IMR-90 (cell line): ENCODE measurements around the gene CLCC1. TPM values are rescaled to one million over a fixed set of nuclear protein-coding genes. Genes with fewer than 3 reads are reported as not detected.
A peak's percentile ranks its signal among the peaks of the same experiment; 100 is the strongest.

Experiments used
- ATAC-seq: fragments of 200-7000 bp; cut with Tn5 transposase; 2 replicates; pipeline ENCODE4 v1.9.1; 2020; ENCODE audit warnings: low read depth, mild to moderate bottlenecking, moderate library complexity
- BruUV-seq: library from RNA; stranded (reverse); fragments of 400-500 nt; replicated peaks from 2 replicates; lab custom pipeline; 2021; lab: Mats Ljungman, UMichigan
- CTCF ChIA-PET: fragments of 300-600 bp; formaldehyde crosslinking; extraction: SDS; loops from one replicate; lab custom pipeline; 2021; ENCODE audit warnings: antibody characterized with exemption; lab: Yijun Ruan, JAX
- POLR2A ChIA-PET: fragments of 300-600 bp; sonication (Branson Sonifier 250); formaldehyde crosslinking; loops from one replicate; lab custom pipeline; 2022; ENCODE audit warnings: antibody characterized with exemption; ENCODE audit not compliant: unreplicated experiment; lab: Charles Lee
- DNase-seq: peaks from one replicate; pipeline ENCODE4 v3.0.0; 2013
- H2AFZ ChIP-seq: replicated peaks from 2 replicates; pipeline ENCODE3; 2013; ENCODE audit warnings: low read length, mild to moderate bottlenecking; ENCODE audit not compliant: poor library complexity
- H2AK5ac ChIP-seq: 2 replicates; pipeline ENCODE4 v1.6.1; 2013; ENCODE audit warnings: low read depth, low read length, inconsistent platforms
- H2AK9ac ChIP-seq: replicated peaks from 2 replicates; pipeline ENCODE3; 2013; ENCODE audit warnings: mild to moderate bottlenecking, low read depth, low read length, moderate library complexity; ENCODE audit not compliant: poor library complexity
- H2BK120ac ChIP-seq: 2 replicates; pipeline ENCODE4 v1.6.1; 2013; ENCODE audit warnings: low read depth, low read length, inconsistent platforms
- H2BK15ac ChIP-seq: 3 replicates; pipeline ENCODE4 v1.6.1; 2013; ENCODE audit warnings: low read depth, low read length, inconsistent platforms
- H2BK20ac ChIP-seq: 2 replicates; pipeline ENCODE4 v1.6.1; 2013; ENCODE audit warnings: low read depth, mild to moderate bottlenecking, inconsistent platforms, low read length, moderate library complexity
- H2BK5ac ChIP-seq: 2 replicates; pipeline ENCODE4 v1.6.1; 2013; ENCODE audit warnings: mild to moderate bottlenecking, low read depth, low read length, inconsistent platforms; ENCODE audit not compliant: poor library complexity, severe bottlenecking
- H3K14ac ChIP-seq: replicated peaks from 2 replicates; pipeline ENCODE4 v1.6.1; 2013; ENCODE audit warnings: low read depth, low read length, inconsistent platforms
- H3K18ac ChIP-seq: 2 replicates; pipeline ENCODE4 v1.6.1; 2013; ENCODE audit warnings: low read depth, low read length, control low read depth
- H3K23ac ChIP-seq: 2 replicates; pipeline ENCODE4 v1.6.1; 2013; ENCODE audit warnings: low read depth, low read length, inconsistent platforms
- H3K27ac ChIP-seq: 2 replicates; pipeline ENCODE4 v1.5.1; 2013; ENCODE audit warnings: mild to moderate bottlenecking, control low read depth, low read length; ENCODE audit not compliant: insufficient read depth
- H3K27me3 ChIP-seq: 2 replicates; pipeline ENCODE4 v1.6.1; 2013; ENCODE audit warnings: low read length; ENCODE audit not compliant: control insufficient read depth, insufficient read depth
- H3K36me3 ChIP-seq: 2 replicates; pipeline ENCODE4 v1.6.1; 2013; ENCODE audit warnings: low read length, mixed read lengths; ENCODE audit not compliant: control insufficient read depth, insufficient read depth
- H3K4ac ChIP-seq: 2 replicates; pipeline ENCODE4 v1.6.1; 2013; ENCODE audit warnings: low read depth, low read length, inconsistent platforms
- H3K4me1 ChIP-seq: 2 replicates; pipeline ENCODE4 v1.6.1; 2013; ENCODE audit warnings: low read length, mixed read lengths; ENCODE audit not compliant: control insufficient read depth, insufficient read depth
- H3K4me2 ChIP-seq: 2 replicates; pipeline ENCODE4 v1.6.1; 2013; ENCODE audit warnings: low read depth, mild to moderate bottlenecking, control low read depth, low read length, moderate library complexity
- H3K4me3 ChIP-seq: 2 replicates; pipeline ENCODE4 v1.5.1; 2013; ENCODE audit warnings: low read depth, mild to moderate bottlenecking, control low read depth, low read length, moderate library complexity; ENCODE audit not compliant: insufficient read depth
- H3K56ac ChIP-seq: 2 replicates; pipeline ENCODE4 v1.6.1; 2013; ENCODE audit warnings: low read length, inconsistent platforms; ENCODE audit not compliant: insufficient read depth; ENCODE audit errors: extremely low read depth
- H3K79me1 ChIP-seq, 2 experiments: 2 replicates each; pipeline ENCODE4 v1.6.1; 2013; ENCODE audit warnings: low read length in 2 of 2, inconsistent platforms in 1 of 2, low read depth in 1 of 2
- H3K9ac ChIP-seq: 2 replicates; pipeline ENCODE4 v1.6.1; 2013; ENCODE audit warnings: low read depth, low read length, control low read depth
- H3K9me1 ChIP-seq: 2 replicates; pipeline ENCODE4 v1.6.1; 2013; ENCODE audit warnings: low read length, inconsistent platforms; ENCODE audit not compliant: insufficient read depth
- H3K9me3 ChIP-seq: 2 replicates; pipeline ENCODE4 v1.6.1; 2013; ENCODE audit warnings: low read length; ENCODE audit not compliant: control insufficient read depth, insufficient read depth
- H4K20me1 ChIP-seq: 2 replicates; pipeline ENCODE4 v1.6.1; 2013; ENCODE audit warnings: low read length, inconsistent platforms; ENCODE audit not compliant: insufficient read depth
- H4K5ac ChIP-seq: 2 replicates; pipeline ENCODE4 v1.6.1; 2013; ENCODE audit warnings: mild to moderate bottlenecking, low read depth, low read length, control low read depth
- H4K8ac ChIP-seq, 2 experiments: 2 replicates each; pipeline ENCODE4 v1.6.1; 2013; ENCODE audit warnings: low read depth in 2 of 2, low read length in 2 of 2, control low read depth in 1 of 2, inconsistent platforms in 1 of 2
- H4K91ac ChIP-seq: 2 replicates; pipeline ENCODE4 v1.6.1; 2013; ENCODE audit warnings: low read depth, low read length, inconsistent platforms; ENCODE audit not compliant: insufficient read depth
- BHLHE40 ChIP-seq: fragments of 150-350 bp; IDR thresholded peaks from 2 replicates; pipeline ENCODE4 v1.6.1; 2016; ENCODE audit warnings: mild to moderate bottlenecking, low read depth, low read length
- CEBPB ChIP-seq: IDR thresholded peaks from 2 replicates; pipeline ENCODE4 v1.6.1; 2012; ENCODE audit warnings: low read depth, low read length, improper control_type of control experiment
- CHD1 ChIP-seq: IDR thresholded peaks from 2 replicates; pipeline ENCODE4 v1.6.1; 2012; ENCODE audit warnings: low read depth, low read length, improper control_type of control experiment
- ELK1 ChIP-seq: fragments of 150-350 bp; IDR thresholded peaks from 2 replicates; pipeline ENCODE4 v1.6.1; 2016; ENCODE audit warnings: low read depth, mild to moderate bottlenecking, low read length, moderate library complexity, borderline replicate concordance
- FOS ChIP-seq: fragments of 150-350 bp; IDR thresholded peaks from 2 replicates; pipeline ENCODE4 v1.6.1; 2016; ENCODE audit warnings: low read depth, low read length
- MAFK ChIP-seq: IDR thresholded peaks from 2 replicates; pipeline ENCODE4 v1.6.1; 2012; ENCODE audit warnings: low read depth, low read length, improper control_type of control experiment
- MAZ ChIP-seq: IDR thresholded peaks from 2 replicates; pipeline ENCODE4 v1.6.1; 2012; ENCODE audit warnings: low read depth, mild to moderate bottlenecking, low read length, improper control_type of control experiment, moderate library complexity, borderline replicate concordance
- MXI1 ChIP-seq: IDR thresholded peaks from 2 replicates; pipeline ENCODE4 v1.6.1; 2012; ENCODE audit warnings: low read depth, mild to moderate bottlenecking, low read length, moderate library complexity, borderline replicate concordance
- NFE2L2 ChIP-seq: fragments of 150-350 bp; IDR thresholded peaks from 2 replicates; pipeline ENCODE4 v1.6.1; 2016; ENCODE audit warnings: low read depth, mild to moderate bottlenecking, low read length
- POLR2A ChIP-seq: IDR thresholded peaks from 2 replicates; pipeline ENCODE4 v1.6.1; 2012; ENCODE audit warnings: mild to moderate bottlenecking, low read depth, low read length
- RAD21 ChIP-seq: IDR thresholded peaks from 2 replicates; pipeline ENCODE4 v1.6.1; 2012; ENCODE audit warnings: low read length, improper control_type of control experiment
- RCOR1 ChIP-seq: IDR thresholded peaks from 2 replicates; pipeline ENCODE4 v1.6.1; 2012; ENCODE audit warnings: mild to moderate bottlenecking, low read length, improper control_type of control experiment; ENCODE audit not compliant: insufficient replicate concordance
- RFX5 ChIP-seq: IDR thresholded peaks from 2 replicates; pipeline ENCODE4 v1.8.0; 2012; ENCODE audit warnings: low read depth, mild to moderate bottlenecking, low read length, moderate library complexity
- SMC3 ChIP-seq: fragments of 150-350 bp; IDR thresholded peaks from 2 replicates; pipeline ENCODE4 v1.6.1; 2016; ENCODE audit warnings: low read depth, mild to moderate bottlenecking, antibody characterized with exemption, low read length, moderate library complexity
- USF2 ChIP-seq: fragments of 150-350 bp; IDR thresholded peaks from 2 replicates; pipeline ENCODE4 v1.6.1; 2017; ENCODE audit warnings: mild to moderate bottlenecking, antibody characterized with exemption, low read length, low read depth
- WGBS, 2 experiments: methylation state at CpG; one replicate each; pipeline versions ENCODE4 v1.1.5 to v1.1.7; 2013; ENCODE audit warnings: missing lambda C conversion rate in 2 of 2; ENCODE audit not compliant: insufficient read length in 1 of 2; ENCODE audit errors: extremely low coverage in 2 of 2; 5-methylcytosine and 5-hydroxymethylcytosine counted together
- dilution Hi-C: fragments of 300-500 bp; cut with HindIII; formaldehyde crosslinking; loops from one replicate; pipeline ENCODE4 v1.14.3; 2018; ENCODE audit warnings: low sequenced_read_pairs; ENCODE audit not compliant: unreplicated experiment
- in situ Hi-C: fragments of 300-500 bp; cut with MboI; formaldehyde crosslinking; loops from 3 replicates; pipeline ENCODE4 v1.14.3; 2019; ENCODE audit warnings: low sequenced_read_pairs, inconsistent platforms, mixed read lengths
- intact Hi-C: fragments of 100-400 bp; cut with micrococcal nuclease; formaldehyde crosslinking; loops from 2 replicates; pipeline ENCODE4 v1.10.0; 2022
- polyA plus RNA-seq, 3 experiments: library from polyadenylated mRNA; depleted of rRNA; stranded (reverse); fragments of >200 nt; gene quantifications; 2 replicates each; pipeline ENCODE4 v1.2.3, GENCODE V29; 2012; ENCODE audit warnings: low replicate concordance in 1 of 3
- total RNA-seq: library from RNA; depleted of rRNA; stranded (reverse); fragments of >200 nt; gene quantifications from 2 replicates; pipeline ENCODE4 v1.2.3, GENCODE V29; 2012

Gene CLCC1
- total and polyA plus RNA-seq, 2 of the 4 experiments (the other 2 are of a cell fraction) = 19.3 to 29.6 TPM

GRCh38 chr1:108961752-108962486, 1.4 kb downstream of the CLCC1 start:
- H3K9me1 ChIP-seq = peaks cover 7% of the 10 kb centered on the region
- POLR2A ChIA-PET = no interaction called here
- H3K4me3 ChIP-seq = peak overlapping the region; percentile 100; the same call in 1 of the 2 replicates
- in situ Hi-C loops (no loop called here), intact Hi-C loops (loop anchor here (5.0 kb wide), 1 partner anchor 150 kb away; the partner anchor contains the start of gene ELAPOR1), dilution Hi-C loops (no loop called here)
- H2AK9ac ChIP-seq = no peak overlapping the region
- H3K14ac ChIP-seq = 0 out of 2 replicates have a peak overlapping the region, but pooled peaks have one; percentile 4
- H3K56ac ChIP-seq = no peak overlapping the region
- CTCF ChIA-PET = no interaction called here
- no peak overlapping the region for H4K5ac ChIP-seq
- H2BK120ac ChIP-seq = no peak overlapping the region
- no peak for ATAC-seq
- H3K18ac ChIP-seq = no peak overlapping the region
- no peak overlapping the region for H4K91ac ChIP-seq
- DNase-seq = no peak
- H2BK5ac ChIP-seq = no peak overlapping the region
- no peaks in the 10 kb centered on the region for H3K9me3 ChIP-seq
- 0 out of 2 replicates have a peak overlapping the region, but pooled peaks have one; percentile 28 for H3K4ac ChIP-seq
- H3K27ac ChIP-seq = no peak overlapping the region
- H2AFZ ChIP-seq = no peak overlapping the region
- peak overlapping the region; percentile 93; the same call in 1 of the 2 replicates for H3K9ac ChIP-seq
- WGBS, 2 experiments = 100% methylated on average over 4 of the region's 15 CpGs; no CpG with 5 or more reads in 1 of the 2 experiments
- BruUV-seq = no TSS peak
- H3K4me2 ChIP-seq = peak overlapping the region; percentile 94
- 0 out of 2 replicates have a peak, but pooled peaks cover 2% of the 10 kb centered on the region for H3K4me1 ChIP-seq
- H3K23ac ChIP-seq = peak overlapping the region; percentile 46; the same call in 1 of the 2 replicates
- H3K36me3 ChIP-seq = no peaks in the 10 kb centered on the region; the same call in 1 of the 2 replicates
- H4K20me1 ChIP-seq = peaks cover 6% of the 10 kb centered on the region; the same call in 1 of the 2 replicates
- no peak overlapping the region for H2BK15ac ChIP-seq
- H3K79me1 ChIP-seq = peaks cover 23 to 47% of the 10 kb centered on the region in 2 experiments
- no peak overlapping the region for H2AK5ac ChIP-seq
- H4K8ac ChIP-seq = peak overlapping the region in 1 of 2 experiments; percentile 75; a peak in 1 of 4 replicates
- H2BK20ac ChIP-seq = no peak overlapping the region
- no peaks in the 10 kb centered on the region for H3K27me3 ChIP-seq
- TF ChIP-seq CEBPB (no peak), MXI1 (no peak), BHLHE40 (no peak), POLR2A (no peak), MAZ (no peak), RCOR1 (no peak), MAFK (no peak), CHD1 (no peak), RFX5 (no peak), FOS (no peak), NFE2L2 (no peak), ELK1 (no peak), RAD21 (no peak), SMC3 (no peak), USF2 (no peak)
